Measurements from ENCODE around the gene AKAP9.
"Not testable (repeated sequence)": the region's sequence is repeated elsewhere in the genome, so short reads cannot be mapped to it uniquely, and the experiment has no call there.

Gene AKAP9

DNA sequence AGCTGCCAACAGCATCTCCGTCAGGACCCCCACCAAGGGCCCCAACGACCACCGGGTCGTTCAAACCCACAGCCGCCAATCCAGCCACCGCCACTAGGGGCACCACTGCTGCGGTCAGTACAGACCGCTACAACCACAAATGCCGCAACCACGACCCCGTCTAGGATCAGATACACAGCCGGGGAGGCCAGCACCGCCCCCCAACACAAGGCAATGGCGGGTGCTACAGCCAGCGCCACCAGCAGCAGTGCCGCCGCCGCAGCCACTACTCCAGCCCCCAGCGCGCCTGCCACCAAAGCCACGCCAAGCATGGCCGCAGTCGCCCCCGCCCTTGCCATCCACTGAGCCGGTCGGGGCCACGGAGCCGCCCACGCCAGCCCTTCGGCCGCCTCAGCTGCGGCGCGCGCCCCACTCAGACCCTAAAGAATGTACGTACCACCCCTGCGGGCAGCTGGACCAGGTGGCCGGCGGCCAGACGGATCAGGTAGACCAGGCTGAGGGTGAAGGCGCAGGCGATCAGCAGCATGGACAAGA is 193.1 kb downstream of the AKAP9 start:
- peak; percentile 50 for DNase-seq (ENCODE audit: low read depth, low spot score)

DNA sequence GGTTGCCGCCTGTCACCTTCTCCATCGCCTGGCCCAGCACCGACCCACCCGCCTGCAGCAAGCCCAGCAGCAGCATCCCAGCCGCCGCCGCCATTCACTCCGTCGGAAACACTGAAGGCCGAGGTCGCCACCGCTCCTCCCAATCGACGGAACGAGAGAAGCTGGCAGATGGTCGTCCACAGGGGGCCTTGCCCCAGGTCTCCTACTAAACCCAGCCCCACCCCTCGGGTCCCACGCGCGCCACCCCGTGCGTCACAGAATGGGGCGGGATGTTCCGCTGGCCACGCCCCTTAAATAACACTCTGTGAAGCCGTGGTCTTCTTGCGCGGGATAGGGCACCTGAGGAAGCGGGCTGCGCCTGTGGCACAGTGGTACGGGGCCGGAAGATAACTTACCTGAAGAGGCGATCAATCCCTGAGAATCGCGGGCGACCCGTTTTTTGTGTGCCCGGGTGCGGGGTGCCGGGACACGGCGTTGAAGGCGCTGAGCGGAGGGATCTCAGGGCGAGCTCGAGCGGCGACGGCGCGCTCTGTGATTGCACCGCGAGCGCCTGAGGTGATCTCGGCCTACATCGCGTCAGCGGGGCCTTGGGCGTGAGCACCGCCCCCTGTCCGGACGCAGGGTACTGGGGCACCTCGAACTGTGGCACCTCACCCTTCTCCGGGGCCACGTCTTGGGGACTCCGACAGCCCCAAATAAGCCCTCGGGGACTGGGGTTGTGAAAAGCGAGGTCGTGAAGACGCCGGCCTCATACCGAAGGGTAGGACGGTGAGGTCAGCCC is 193.8 kb downstream of the AKAP9 start, which contains the start of gene CYP51A1:
Gene CYP51A1, minus strand, starts transcription at position 207 of the 781 bp plus-strand sequence. Its CDS starts 113 bp downstream, at position 94.
- DNase-seq (ENCODE audit: low read depth, low spot score), result peak; percentile 69

DNA sequence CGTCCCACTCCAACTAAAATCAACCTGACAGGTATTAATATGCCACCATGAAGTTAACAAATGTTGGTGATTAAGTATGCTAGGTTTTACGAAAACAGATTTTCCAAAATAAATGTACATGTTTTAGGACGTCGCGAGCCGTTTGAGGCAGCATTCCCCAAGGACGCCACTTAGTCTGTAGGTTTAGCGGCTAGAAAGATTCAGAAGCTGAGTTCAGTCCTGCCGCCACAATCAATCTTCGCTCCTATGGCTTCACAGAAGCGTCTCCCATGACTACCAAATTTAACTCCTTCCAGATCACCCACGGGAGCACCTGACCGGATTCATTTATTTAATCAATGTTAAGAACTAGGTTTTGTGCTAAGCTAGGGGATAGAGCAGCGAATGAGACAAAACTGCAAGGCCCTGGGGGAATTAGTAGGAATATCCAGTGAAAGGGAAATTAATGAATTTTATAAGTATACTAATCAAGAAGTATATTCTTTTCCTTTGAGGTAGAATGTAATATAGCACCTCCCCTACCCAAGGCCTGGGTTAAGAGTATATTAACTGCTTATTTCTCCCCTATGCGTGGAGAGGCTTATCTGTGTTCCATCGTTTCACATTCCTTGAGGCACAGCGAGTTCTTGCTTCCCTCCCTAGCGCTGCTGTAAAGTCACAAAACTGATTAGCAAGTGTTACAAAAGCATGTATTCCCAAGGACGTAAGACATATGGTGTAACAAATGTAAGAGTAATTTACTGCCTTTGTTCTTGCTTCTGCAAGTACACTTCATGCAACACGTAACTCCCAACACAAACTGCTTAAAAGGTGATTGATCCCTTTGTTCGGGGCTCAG is 194.6 kb downstream of the AKAP9 start:
- no peak for DNase-seq (ENCODE audit: low read depth, low spot score)

DNA sequence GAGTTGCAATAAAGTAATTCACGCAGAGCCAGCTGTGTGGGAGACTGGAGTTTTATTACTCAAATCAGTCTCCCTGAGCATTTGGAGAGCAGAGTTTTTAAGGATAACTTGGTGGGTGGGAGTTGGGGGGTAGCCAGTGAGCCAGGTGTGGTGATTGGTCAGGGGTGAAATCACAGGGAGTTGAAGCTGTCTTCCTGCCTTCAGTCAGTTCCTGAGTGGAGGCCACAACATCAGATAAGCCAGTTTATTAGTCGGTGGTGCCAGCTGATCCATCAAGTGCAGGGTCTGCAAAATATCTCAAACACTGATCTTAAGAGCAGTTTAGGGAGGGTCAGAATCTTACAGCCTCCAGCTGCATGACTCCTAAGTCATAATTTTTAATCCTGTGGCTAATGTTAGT is 196.9 kb downstream of the AKAP9 start:
- DNase-seq (ENCODE audit: low read depth, low spot score), result no peak

DNA sequence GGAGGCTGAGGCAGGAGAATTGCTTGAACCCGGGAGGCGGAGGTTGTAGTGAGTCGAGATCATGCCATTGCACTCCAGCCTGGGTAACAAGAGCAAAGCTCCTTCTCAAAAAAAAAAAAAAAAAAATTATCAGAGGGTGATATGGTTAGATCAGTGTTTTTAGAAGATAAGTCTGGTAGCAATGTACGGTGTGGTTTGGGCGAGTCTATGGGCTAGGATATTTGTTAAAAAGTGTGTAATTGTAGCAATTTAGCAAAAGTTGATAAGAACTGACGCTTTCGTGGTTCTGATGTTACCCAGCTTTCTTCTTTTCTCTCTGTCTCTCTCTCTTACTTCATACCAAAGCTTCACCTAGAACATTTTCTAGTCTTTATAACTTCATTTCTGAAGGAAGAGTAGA is 200.5 kb downstream of the AKAP9 start:
- no peak for DNase-seq (ENCODE audit: low read depth, low spot score)

DNA sequence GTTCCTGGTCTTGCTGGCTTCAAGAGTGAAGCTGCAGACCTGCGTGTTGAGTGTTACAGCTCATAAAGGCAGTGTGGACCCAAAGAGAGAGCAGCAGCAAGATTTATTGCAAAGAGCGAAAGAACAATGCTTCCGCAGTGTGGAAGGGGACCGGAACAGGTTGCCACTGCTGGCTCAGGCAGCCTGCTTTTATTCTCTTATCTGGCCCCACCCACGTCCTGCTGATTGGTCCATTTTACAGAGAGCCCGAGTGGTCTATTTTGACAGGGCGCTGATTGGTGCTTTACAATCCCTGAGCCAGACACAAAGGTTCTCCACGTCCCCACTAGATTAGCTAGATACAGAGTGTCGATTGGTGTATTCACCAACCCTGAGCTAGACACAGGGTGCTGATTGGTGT is 202.1 kb downstream of the AKAP9 start:
- not testable (repeated sequence) for DNase-seq (ENCODE audit: low read depth, low spot score)

DNA sequence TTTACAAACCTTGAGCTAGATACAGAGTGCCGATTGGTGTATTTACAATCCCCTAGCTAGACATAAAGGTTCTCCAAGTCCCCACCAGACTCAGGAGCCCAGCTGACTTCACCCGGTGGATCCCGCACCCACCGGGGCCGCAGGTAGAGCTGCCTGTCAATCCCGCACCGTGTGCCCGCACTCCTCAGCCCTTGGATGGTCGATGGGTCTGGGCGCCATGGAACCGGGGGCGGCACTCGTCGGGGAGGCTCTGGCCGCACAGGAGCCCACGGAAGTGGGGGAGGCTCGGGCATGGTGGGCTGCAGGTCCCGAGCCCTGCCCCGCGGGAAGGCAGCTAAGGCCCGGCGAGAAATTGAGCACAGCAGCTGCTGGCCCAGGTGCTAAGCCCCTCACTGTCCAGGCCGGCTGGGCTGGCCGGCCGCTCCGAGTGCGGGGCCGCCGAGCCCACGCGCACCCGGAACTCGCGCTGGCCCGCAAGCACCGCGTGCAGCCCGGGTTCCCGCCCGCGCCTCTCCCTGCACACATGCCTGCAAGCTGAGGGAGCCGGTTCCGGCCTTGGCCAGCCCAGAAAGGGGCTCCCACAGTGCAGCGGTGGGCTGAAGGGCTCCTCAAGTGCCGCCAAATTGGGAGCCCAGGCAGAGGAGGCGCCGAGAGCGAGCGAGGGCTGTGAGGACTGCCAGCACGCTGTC is 202.7 kb downstream of the AKAP9 start:
- DNase-seq (ENCODE audit: low read depth, low spot score), result not testable (repeated sequence)

DNA sequence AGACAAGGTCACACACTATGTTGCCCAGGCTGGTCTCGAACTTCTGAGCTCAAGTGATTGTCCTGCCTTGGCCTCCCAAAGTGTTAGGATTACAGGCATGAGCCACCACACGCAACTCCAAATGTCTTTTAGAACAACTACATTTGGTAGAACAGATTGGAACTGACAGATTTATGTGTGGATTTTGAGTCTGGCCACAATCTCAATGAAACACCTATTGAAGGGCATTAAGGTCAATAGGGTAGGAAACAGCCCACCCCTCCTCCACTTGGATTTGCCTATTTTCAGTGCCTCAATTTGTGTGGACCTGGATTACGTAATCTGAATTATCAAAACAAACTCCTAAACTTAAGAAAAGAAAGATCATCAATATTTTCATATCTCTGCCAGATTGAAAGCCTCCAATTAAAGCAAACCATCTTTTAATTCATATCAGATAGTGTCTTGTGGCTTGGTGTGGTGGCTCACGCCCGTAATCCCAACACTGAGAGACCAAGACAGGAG is 209.1 kb downstream of the AKAP9 start:
- DNase-seq (ENCODE audit: low read depth, low spot score), result no peak

DNA sequence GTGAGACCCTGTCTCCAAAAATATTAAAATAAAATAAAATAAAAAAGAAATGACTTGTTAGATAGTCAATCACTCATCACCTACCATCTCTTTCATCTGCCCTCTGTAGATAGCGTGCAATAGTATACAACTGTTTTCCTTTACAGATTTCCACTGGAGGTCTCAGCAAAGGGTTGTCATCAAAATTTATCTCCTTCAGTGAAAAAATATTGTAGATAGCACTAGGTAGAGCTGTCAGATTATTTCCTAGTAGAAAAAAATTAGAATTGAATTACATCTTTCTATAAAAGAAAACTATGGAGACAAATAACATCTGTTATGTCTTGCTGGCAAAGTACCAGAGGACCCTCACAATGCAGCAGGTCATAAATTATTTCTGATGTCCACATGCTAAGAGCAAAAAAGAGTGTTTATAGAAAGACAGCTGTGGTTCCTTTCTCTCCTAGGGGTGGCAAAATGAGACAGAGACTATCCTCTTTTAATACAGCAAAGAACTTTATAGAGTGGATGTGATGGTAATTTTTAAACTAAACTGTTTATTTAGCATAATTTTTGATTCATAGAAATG is 209.9 kb downstream of the AKAP9 start:
- DNase-seq (ENCODE audit: low read depth, low spot score), result no peak

DNA sequence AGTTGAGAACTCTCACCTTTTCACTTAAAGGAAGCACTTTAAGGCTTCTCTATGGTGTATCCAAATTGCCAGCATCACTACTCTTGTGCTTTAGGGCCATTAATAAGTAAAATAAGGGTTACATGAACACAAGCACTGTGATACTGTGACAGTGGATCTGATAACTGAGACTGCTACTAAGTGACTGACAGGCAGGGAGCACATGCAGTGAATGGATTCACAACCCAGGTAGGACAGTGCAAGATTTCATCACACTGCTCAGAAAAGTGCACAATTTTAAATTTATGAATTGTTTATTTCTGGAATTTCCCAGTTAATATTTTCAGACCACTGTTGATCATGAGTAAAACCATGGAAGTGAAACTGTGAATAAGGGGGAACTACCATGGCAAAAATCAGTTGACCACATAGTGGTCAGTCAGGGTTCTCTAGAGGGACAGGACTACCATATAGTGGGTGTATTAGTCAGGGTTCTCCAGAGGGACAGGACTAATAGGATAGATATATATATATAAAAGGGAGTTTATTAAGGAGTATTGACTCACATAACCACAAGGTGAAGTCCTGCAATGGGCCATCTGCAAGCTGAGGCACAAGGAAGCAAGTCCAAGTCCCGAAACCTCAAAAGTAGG is 214.6 kb downstream of the AKAP9 start:
- no peak for DNase-seq (ENCODE audit: low read depth, low spot score)

DNA sequence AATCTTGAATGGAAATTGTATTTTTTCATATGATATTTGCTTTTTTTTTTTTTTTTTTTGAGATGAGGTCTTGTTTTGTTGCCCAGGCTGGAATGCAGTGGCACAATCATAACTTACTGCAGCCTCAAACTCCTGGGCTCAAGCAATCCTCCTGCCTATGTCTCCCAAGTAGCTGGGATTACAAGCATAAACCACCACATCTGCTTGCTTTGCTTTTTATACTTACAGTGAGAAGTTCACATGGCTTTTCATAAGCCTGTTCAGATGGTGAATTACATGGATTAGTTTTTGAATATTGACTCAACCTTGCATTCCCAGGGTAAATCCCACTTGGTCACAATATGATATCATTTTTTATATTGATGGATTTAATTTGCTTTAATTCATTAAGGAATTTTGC is 216.3 kb downstream of the AKAP9 start:
- no peak for DNase-seq (ENCODE audit: low read depth, low spot score)

DNA sequence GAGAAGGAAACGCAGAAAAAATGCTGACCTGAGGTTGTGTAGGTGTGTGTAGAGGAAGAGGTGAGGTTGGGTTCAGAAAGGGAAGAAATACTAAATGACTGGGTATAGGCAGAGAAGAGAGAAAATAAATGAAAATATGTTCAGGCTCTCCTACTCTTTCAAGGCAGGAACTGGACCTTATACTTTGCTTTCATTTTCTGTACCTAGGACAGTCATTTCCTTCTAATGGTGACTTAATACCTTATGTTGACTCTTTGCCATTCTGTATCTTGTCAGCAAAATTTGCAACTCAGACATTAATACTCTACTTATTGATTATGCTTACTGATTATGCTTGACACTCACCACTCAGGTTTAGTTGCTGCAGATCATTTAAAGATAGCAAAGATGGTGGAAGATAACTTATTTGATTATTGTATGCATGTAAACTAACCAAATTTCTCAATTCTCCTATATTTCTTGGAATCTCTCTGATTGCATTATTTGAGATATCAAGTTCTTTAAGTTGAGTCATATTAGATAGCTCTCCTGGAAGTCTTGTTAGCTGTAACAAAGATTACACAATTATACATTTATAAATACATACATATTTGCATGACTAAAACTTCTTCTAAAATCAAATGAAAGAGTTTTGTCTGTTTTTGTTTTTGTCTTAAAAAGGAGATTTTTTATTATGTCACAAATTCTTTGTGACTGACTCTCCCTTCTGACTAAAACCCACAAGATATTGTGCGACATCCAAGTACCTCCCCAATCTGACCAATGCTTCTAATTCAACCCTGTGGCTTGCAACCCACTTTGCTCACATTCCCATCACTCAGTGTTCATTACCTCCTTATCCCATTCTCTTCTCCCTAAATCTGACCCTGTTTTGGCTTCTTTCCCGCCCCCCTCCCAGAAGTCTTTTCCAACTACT is 218.3 kb downstream of the AKAP9 start:
- DNase-seq (ENCODE audit: low read depth, low spot score), result no peak
